Nephron (organoid): ENCODE measurements around the gene SSBP4.

ENCODE experiments used
- H3K27ac Mint-ChIP-seq, 3 experiments: 2 replicates each; pipeline ENCODE4 v1.8.0; 2020; ENCODE audit warnings: mixed read lengths in 3 of 3, mild to moderate bottlenecking in 2 of 3, moderate library complexity in 1 of 3
- H3K27me3 Mint-ChIP-seq: 2 replicates; pipeline ENCODE4 v1.8.0; 2021; ENCODE audit warnings: low read depth, mild to moderate bottlenecking, moderate library complexity, mixed read lengths
- H3K36me3 Mint-ChIP-seq: 2 replicates; pipeline ENCODE4 v1.8.0; 2020; ENCODE audit warnings: low read depth, mixed read lengths
- H3K4me1 Mint-ChIP-seq: 2 replicates; pipeline ENCODE4 v1.8.0; 2020; ENCODE audit warnings: mixed read lengths
- H3K4me3 Mint-ChIP-seq, 3 experiments: 2 replicates each; pipeline ENCODE4 v1.8.0; 2020; ENCODE audit warnings: mild to moderate bottlenecking in 3 of 3, mixed read lengths in 3 of 3, moderate library complexity in 2 of 3
- H3K9me3 Mint-ChIP-seq: 2 replicates; pipeline ENCODE4 v1.8.0; 2020; ENCODE audit warnings: mixed read lengths
- CTCF ChIP-seq, 3 experiments: fragments of 200-600 bp; sonication (generic); IDR thresholded peaks; one replicate each; pipeline ENCODE4 v1.5.0; 2021; ENCODE audit warnings: antibody characterized with exemption in 3 of 3; ENCODE audit not compliant: unreplicated experiment in 3 of 3

SSBP4 gene

GRCh38 chr19:18456279-18456678 lies 37.1 kb downstream of the SSBP4 start:
- Mint-ChIP-seq H3K4me1 (peaks cover 31% of the 10 kb centered on the region), H3K27ac (no peak overlapping the region), H3K27me3 (no peaks in the 10 kb centered on the region), H3K36me3 (peaks cover 28% of the 10 kb centered on the region), H3K9me3 (no peaks in the 10 kb centered on the region), H3K4me3 (no peak overlapping the region)
- TF ChIP-seq CTCF (IDR thresholded peaks at IDR 0.05; ENCODE audit: unreplicated experiment in 3 of 3), result no peak

- Mint-ChIP-seq H3K27me3 (no peaks in the 10 kb centered on the region), H3K27ac (no peak overlapping the region), H3K36me3 (peaks cover 35% of the 10 kb centered on the region), H3K9me3 (no peaks in the 10 kb centered on the region), H3K4me3 (no peak overlapping the region), H3K4me1 (peaks cover 38% of the 10 kb centered on the region)
- no peak for TF ChIP-seq CTCF (IDR thresholded peaks at IDR 0.05; ENCODE audit: unreplicated experiment in 3 of 3)
Measured at GRCh38 chr19:18456974-18457373, 37.8 kb downstream of the SSBP4 start.

GRCh38 chr19:18457483-18458331 lies 38.5 kb downstream of the SSBP4 start:
- Mint-ChIP-seq H3K4me3 (no peak overlapping the region), H3K9me3 (no peaks in the 10 kb centered on the region), H3K27me3 (no peaks in the 10 kb centered on the region), H3K36me3 (peaks cover 37% of the 10 kb centered on the region), H3K27ac (peak overlapping the region in 1 of 3 experiments; percentile 34), H3K4me1 (peaks cover 34% of the 10 kb centered on the region)
- no peak for TF ChIP-seq CTCF (IDR thresholded peaks at IDR 0.05; ENCODE audit: unreplicated experiment in 3 of 3)

- Mint-ChIP-seq H3K4me3 (peak overlapping the region in 1 of 3 experiments; percentile 62), H3K4me1 (peaks cover 38% of the 10 kb centered on the region), H3K36me3 (peaks cover 32% of the 10 kb centered on the region), H3K27ac (no peak overlapping the region), H3K27me3 (no peaks in the 10 kb centered on the region), H3K9me3 (no peaks in the 10 kb centered on the region)
- no peak for TF ChIP-seq CTCF (IDR thresholded peaks at IDR 0.05; ENCODE audit: unreplicated experiment in 3 of 3)
Measured at GRCh38 chr19:18460900-18461299, 41.7 kb downstream of the SSBP4 start.

GRCh38 chr19:18461471-18461870 lies 42.3 kb downstream of the SSBP4 start:
- no peaks in the 10 kb centered on the region for H3K9me3 Mint-ChIP-seq
- H3K4me1 Mint-ChIP-seq, result peaks cover 34% of the 10 kb centered on the region
- peaks cover 26% of the 10 kb centered on the region for H3K36me3 Mint-ChIP-seq
- TF ChIP-seq CTCF (IDR thresholded peaks at IDR 0.05; ENCODE audit: unreplicated experiment in 3 of 3), result no peak
- peak overlapping the region in 1 of 3 experiments; percentile 42 for H3K4me3 Mint-ChIP-seq
- H3K27me3 Mint-ChIP-seq, result no peaks in the 10 kb centered on the region
- H3K27ac Mint-ChIP-seq, result peak overlapping the region in 1 of 3 experiments; percentile 16

GRCh38 chr19:18464646-18465045 lies 45.4 kb downstream of the SSBP4 start:
- Mint-ChIP-seq H3K27ac (peak overlapping the region in 2 of 3 experiments; percentile 54 to 89), H3K4me1 (peaks cover 34% of the 10 kb centered on the region), H3K4me3 (no peak overlapping the region), H3K27me3 (no peaks in the 10 kb centered on the region), H3K36me3 (peaks cover 18% of the 10 kb centered on the region), H3K9me3 (no peaks in the 10 kb centered on the region)
- no peak for TF ChIP-seq CTCF (IDR thresholded peaks at IDR 0.05; ENCODE audit: unreplicated experiment in 3 of 3)
